Melanocyte of skin (primary cell): ENCODE results near the gene TAC1. TPM values are rescaled to one million over a fixed set of nuclear protein-coding genes. Genes with fewer than 3 reads are reported as not detected.

Experiments used
- total RNA-seq, 2 donors: library from RNA; depleted of rRNA; stranded (reverse); fragments of >200 nt; gene quantifications; 2 replicates each; pipeline ENCODE4 v1.2.3, GENCODE V29; 2012

TAC1 gene
- total RNA-seq: not detected

GRCh38 chr7:97731736-97732564, at the start of gene TAC1:
TSS of gene TAC1 (plus strand) at chr7:97732086. CDS start at chr7:97732613, 527 bp downstream.

Other genes starting within 250 kb of the TAC1 start
- gene ASNS, start 140.3 kb downstream of the TAC1 start, total RNA-seq: 1 to 10 TPM; 5.3 to 6.5 TPM